ENCODE measurements around the gene HSFX1. TPM values are rescaled to one million over a fixed set of nuclear protein-coding genes. Genes with fewer than 3 reads are reported as not detected.
A peak's percentile ranks its signal among the peaks of the same experiment; 100 is the strongest.

Gene HSFX1
- total RNA-seq, 2 donors from 2014 or later = 3.2 to 3.4 TPM

DNA sequence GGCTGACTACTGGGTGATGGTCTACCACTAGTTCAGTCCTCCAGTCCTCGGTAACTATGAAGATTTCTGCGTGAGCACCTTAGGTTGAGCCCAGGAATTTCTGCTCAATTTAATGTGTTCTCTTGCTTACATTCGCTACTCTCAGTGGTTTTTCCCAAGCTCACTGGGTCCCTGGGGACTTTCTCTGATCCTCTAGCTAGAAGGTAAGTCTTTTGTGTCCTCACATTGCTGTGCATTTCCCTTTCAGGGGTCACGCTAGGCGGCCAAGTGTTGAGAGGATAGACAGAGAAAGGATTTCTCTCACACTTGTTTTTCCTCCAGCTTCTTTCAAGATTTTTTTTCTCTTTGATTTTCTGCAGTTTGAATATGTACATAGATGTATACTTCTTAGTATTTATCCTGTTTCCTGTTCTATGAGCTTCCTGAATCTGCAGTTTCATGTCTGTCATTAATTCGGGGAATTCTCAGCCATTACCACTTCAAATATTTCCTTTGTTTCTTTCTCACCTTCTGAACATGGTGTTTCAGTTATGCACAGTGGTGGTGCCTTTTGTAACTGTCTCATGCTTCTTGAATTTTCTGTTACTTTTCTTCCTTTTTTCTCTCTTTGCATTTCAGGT lies 25.3 kb downstream of the HSFX1 start:
- Mint-ChIP-seq H3K36me3 (ENCODE audit: low read depth) (no peaks in the 10 kb centered on the region), H3K27ac (no peak overlapping the region), H3K27me3 (ENCODE audit: insufficient read depth) (peaks cover 13% of the 10 kb centered on the region), H3K4me3 (no peak overlapping the region), H3K9me3 (peaks cover 54% of the 10 kb centered on the region), H3K4me1 (peaks cover 16% of the 10 kb centered on the region)
- no peaks in the 10 kb centered on the region for H3K27me3 ChIP-seq (ENCODE audit: control insufficient read depth, insufficient read depth, low read length, poor library complexity, severe bottlenecking)
- no peak for TF ChIP-seq CTCF (conservative IDR thresholded peaks at IDR 0.05)
- WGBS, 2 experiments (ENCODE audit: insufficient coverage in 1 of 2, insufficient read length in 1 of 2) = 89 to 100% methylated on average over 2 to 5 of the region's 6 CpGs
- DNase-seq = peak; percentile 28
- no peak overlapping the region for H3K27ac ChIP-seq (ENCODE audit: low read depth, low read length)
- H3K4me3 ChIP-seq (ENCODE audit: low read length) = no peak overlapping the region
- no peaks in the 10 kb centered on the region for H3K4me1 ChIP-seq (ENCODE audit: control insufficient read depth, insufficient read depth, low read length)
- H3K36me3 ChIP-seq (ENCODE audit: control insufficient read depth, insufficient read depth, low read length) = no peaks in the 10 kb centered on the region
- no peak overlapping the region for H3K9ac ChIP-seq (ENCODE audit: extremely low read depth, low read length, poor library complexity, severe bottlenecking)
- H3K9me3 ChIP-seq (ENCODE audit: control insufficient read depth, low read length) = no peaks in the 10 kb centered on the region

GRCh38 chrX:149799938-149800337 lies 26.1 kb downstream of the HSFX1 start:
- Histone ChIP-seq H3K4me3 (ENCODE audit: low read length) (no peak overlapping the region), H3K9me3 (ENCODE audit: control insufficient read depth, low read length) (no peaks in the 10 kb centered on the region), H3K27me3 (ENCODE audit: control insufficient read depth, insufficient read depth, low read length, poor library complexity, severe bottlenecking) (no peaks in the 10 kb centered on the region), H3K9ac (ENCODE audit: extremely low read depth, low read length, poor library complexity, severe bottlenecking) (no peak overlapping the region), H3K36me3 (ENCODE audit: control insufficient read depth, insufficient read depth, low read length) (no peaks in the 10 kb centered on the region), H3K27ac (ENCODE audit: low read depth, low read length) (no peak overlapping the region), H3K4me1 (ENCODE audit: control insufficient read depth, insufficient read depth, low read length) (no peaks in the 10 kb centered on the region)
- peaks cover 16% of the 10 kb centered on the region for H3K4me1 Mint-ChIP-seq
- peaks cover 14% of the 10 kb centered on the region for H3K27me3 Mint-ChIP-seq (ENCODE audit: insufficient read depth)
- 93 to 100% methylated on average over 2 of the region's 3 CpGs for WGBS, 2 experiments (ENCODE audit: insufficient coverage in 1 of 2, insufficient read length in 1 of 2)
- no peak overlapping the region for H3K27ac Mint-ChIP-seq
- H3K36me3 Mint-ChIP-seq (ENCODE audit: low read depth) = no peaks in the 10 kb centered on the region
- peaks cover 57% of the 10 kb centered on the region for H3K9me3 Mint-ChIP-seq
- no peak overlapping the region for H3K4me3 Mint-ChIP-seq
- no peak for DNase-seq
- TF ChIP-seq CTCF (conservative IDR thresholded peaks at IDR 0.05) = no peak

- H3K9me3 Mint-ChIP-seq = peaks cover 54% of the 10 kb centered on the region
- no peaks in the 10 kb centered on the region for H3K36me3 ChIP-seq (ENCODE audit: control insufficient read depth, insufficient read depth, low read length)
- H3K27me3 ChIP-seq (ENCODE audit: control insufficient read depth, insufficient read depth, low read length, poor library complexity, severe bottlenecking) = no peaks in the 10 kb centered on the region
- TF ChIP-seq CTCF (conservative IDR thresholded peaks at IDR 0.05) = no peak
- peaks cover 29% of the 10 kb centered on the region for H3K27me3 Mint-ChIP-seq (ENCODE audit: insufficient read depth)
- no peak overlapping the region for H3K4me3 Mint-ChIP-seq
- H3K27ac Mint-ChIP-seq = no peak overlapping the region
- no peak overlapping the region for H3K4me3 ChIP-seq (ENCODE audit: low read length)
- H3K27ac ChIP-seq (ENCODE audit: low read depth, low read length) = no peak overlapping the region
- 83 to 100% methylated on average over 1 to 10 of the region's 10 CpGs for WGBS, 2 experiments (ENCODE audit: insufficient coverage in 1 of 2, insufficient read length in 1 of 2)
- H3K36me3 Mint-ChIP-seq (ENCODE audit: low read depth) = no peaks in the 10 kb centered on the region
- no peaks in the 10 kb centered on the region for H3K9me3 ChIP-seq (ENCODE audit: control insufficient read depth, low read length)
- peak; percentile 38 for DNase-seq
- H3K9ac ChIP-seq (ENCODE audit: extremely low read depth, low read length, poor library complexity, severe bottlenecking) = no peak overlapping the region
- H3K4me1 ChIP-seq (ENCODE audit: control insufficient read depth, insufficient read depth, low read length) = no peaks in the 10 kb centered on the region
- H3K4me1 Mint-ChIP-seq = peaks cover 16% of the 10 kb centered on the region
These were observed 29.7 kb downstream of the HSFX1 start for GRCh38 chrX:149803458-149804062.

Data from endodermal cell (in vitro differentiated cells).